GM13976 (cell line): Measurements from ENCODE around the gene PTPN7.
"Not testable (repeated sequence)": the region's sequence is repeated elsewhere in the genome, so short reads cannot be mapped to it uniquely, and the experiment has no call there.

Experiments
- DNase-seq: peaks from one replicate; pipeline ENCODE4 v3.0.0; 2012; ENCODE audit warnings: low spot score
- CTCF ChIP-seq: IDR thresholded peaks from 2 replicates; pipeline ENCODE4 v1.5.1; 2012; ENCODE audit warnings: borderline replicate concordance, mild to moderate bottlenecking; ENCODE audit not compliant: insufficient read depth; ENCODE audit errors: extremely low read depth, missing control alignments, control extremely low read depth
- in situ Hi-C: fragments of 300-500 bp; cut with MboI; formaldehyde crosslinking; loops from one replicate; pipeline ENCODE4 v1.12.0; 2022; ENCODE audit warnings: low sequenced_read_pairs, mixed read lengths, inconsistent platforms; ENCODE audit not compliant: unreplicated experiment

PTPN7 gene

GRCh38 chr1:202172015-202172355 is 11.6 kb upstream of the PTPN7 start:
- no peak for TF ChIP-seq CTCF
- no peak for DNase-seq
- in situ Hi-C loops, result no loop called here

GRCh38 chr1:202171292-202172014 is 11.1 kb upstream of the PTPN7 start:
- no peak for TF ChIP-seq CTCF
- in situ Hi-C loops, result no loop called here
- DNase-seq, result no peak

DNA sequence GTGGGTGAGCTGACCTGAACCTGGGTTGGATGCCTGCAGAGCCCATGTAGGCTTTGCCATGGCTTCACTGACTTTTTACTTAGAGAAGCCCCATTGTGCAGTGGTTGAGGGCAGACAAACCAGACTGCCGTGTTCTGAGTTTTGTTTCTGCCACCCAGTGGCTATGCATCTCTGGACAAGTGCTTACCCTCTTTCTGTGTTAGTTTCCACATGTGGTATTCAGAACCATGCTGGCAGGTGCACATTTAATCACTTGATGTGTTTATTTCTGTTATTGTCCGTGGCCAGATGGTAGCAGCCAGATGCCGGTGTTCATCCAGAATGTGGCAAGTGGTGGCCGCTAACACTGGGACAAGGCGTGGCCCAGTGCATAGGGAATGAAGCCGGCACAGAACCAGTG is 10.3 kb upstream of the PTPN7 start:
- no peak for DNase-seq

GRCh38 chr1:202168861-202169260 is 8.5 kb upstream of the PTPN7 start:
- TF ChIP-seq CTCF, result no peak
- no peak for DNase-seq
- in situ Hi-C loops, result no loop called here

More for the DNA sequence above, 10.3 kb upstream of the PTPN7 start:
- no peak for TF ChIP-seq CTCF
- in situ Hi-C loops, result no loop called here

GRCh38 chr1:202167708-202168415 is 7.5 kb upstream of the PTPN7 start:
- in situ Hi-C loops, result no loop called here
- DNase-seq, result no peak
- TF ChIP-seq CTCF, result no peak

GRCh38 chr1:202167054-202167453 is 6.7 kb upstream of the PTPN7 start:
- DNase-seq, in situ Hi-C loops: not testable (repeated sequence)
